Thyroid gland (tissue), 4 donors: ENCODE results near the gene KLF2. TPM values are rescaled to one million over a fixed set of nuclear protein-coding genes. Genes with fewer than 3 reads are reported as not detected.
"Not testable (repeated sequence)": the region's sequence is repeated elsewhere in the genome, so short reads cannot be mapped to it uniquely, and the experiment has no call there.

Experiments used
- DNase-seq, 2 donors: peaks; one replicate each; pipeline ENCODE4 v3.0.0-alpha.2; 2019
- H3K27ac ChIP-seq, 3 donors: fragments of 200-600 bp; sonication (generic); 1 replicate in 2 of 3; 2 replicates in 1 of 3; pipeline ENCODE4 v1.5.1; 2016 to 2019; ENCODE audit warnings: mild to moderate bottlenecking in 1 of 3, moderate library complexity in 1 of 3
- H3K27me3 ChIP-seq: fragments of 200-600 bp; sonication (generic); one replicate; pipeline ENCODE4 v1.5.1; 2019
- H3K36me3 ChIP-seq, 2 donors: fragments of 200-600 bp; sonication (generic); one replicate each; pipeline ENCODE4 v1.5.1; 2016 to 2019
- H3K4me1 ChIP-seq, 2 donors: fragments of 200-600 bp; sonication (generic); one replicate each; pipeline ENCODE4 v1.5.1; 2017 to 2019
- H3K4me3 ChIP-seq, 3 donors: fragments of 200-600 bp; sonication (generic); replicated peaks in 1 of 3; 1 replicate in 2 of 3; 2 replicates in 1 of 3; pipeline ENCODE4 v1.5.1; 2016; ENCODE audit warnings: mild to moderate bottlenecking in 1 of 3
- H3K9me3 ChIP-seq: fragments of 200-600 bp; sonication (generic); one replicate; pipeline ENCODE4 v1.5.1; 2017
- CTCF ChIP-seq, 6 experiments: fragments of 200-600 bp in 3 of 6; fragments of 450-650 bp in 3 of 6; sonication (generic) in 3 of 6; IDR thresholded peaks; one replicate each; pipeline ENCODE4 v1.5.1; 2016 to 2019; ENCODE audit warnings: antibody characterized with exemption in 6 of 6, mild to moderate bottlenecking in 2 of 6, inconsistent platforms in 1 of 6, moderate library complexity in 1 of 6
- POLR2A ChIP-seq, 2 donors: fragments of 450-650 bp; IDR thresholded peaks; one replicate each; pipeline ENCODE4 v1.6.1; 2017; ENCODE audit warnings: antibody characterized with exemption in 2 of 2, mild to moderate bottlenecking in 2 of 2, moderate library complexity in 1 of 2
- WGBS, 2 donors: methylation state at CpG; one replicate each; pipeline ENCODE4 v1.1.5; 2017; 5-methylcytosine and 5-hydroxymethylcytosine counted together
- intact Hi-C: fragments of 100-400 bp; cut with DNase I; formaldehyde crosslinking; loops from one replicate; pipeline ENCODE4 v1.15.1; 2023
- total RNA-seq, 4 donors: library from RNA; depleted of rRNA; stranded (reverse); fragments of >200 nt; gene quantifications; one replicate each; pipeline ENCODE4 v1.2.3, GENCODE V29; 2016

Gene KLF2
- total RNA-seq, 4 donors from 2014 or later, result 9.1 to 15.9 (median 14.0) TPM

DNA sequence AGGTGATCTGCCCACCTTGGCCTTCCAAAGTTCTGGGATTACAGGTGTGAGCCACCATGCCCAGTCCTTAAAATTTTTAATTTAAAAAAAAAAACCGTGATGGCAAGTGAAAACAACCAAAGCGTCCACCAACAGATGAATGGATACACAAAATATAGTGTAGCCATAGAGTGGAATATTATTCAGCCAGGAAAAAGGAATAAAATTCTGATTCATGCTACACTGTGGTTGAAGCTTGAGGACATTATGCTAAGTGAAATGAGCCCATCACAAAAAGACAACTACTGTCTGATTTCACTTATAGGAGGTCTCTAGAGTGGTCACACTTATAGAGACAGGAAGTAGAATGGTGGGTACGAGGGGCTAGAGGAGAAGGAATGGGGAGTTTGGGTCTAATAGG is 26.3 kb upstream of the KLF2 start:
- Histone ChIP-seq H3K4me1 (peaks cover 6 to 10% of the 10 kb centered on the region in 2 donors), H3K27me3 (no peaks in the 10 kb centered on the region), H3K9me3 (no peaks in the 10 kb centered on the region), H3K27ac (no peak overlapping the region), H3K36me3 (no peaks in the 10 kb centered on the region), H3K4me3 (no peak overlapping the region)
- no peak for DNase-seq
- intact Hi-C loops, result no loop called here
- 76 to 86% methylated on average over 3 of the region's 3 CpGs for WGBS, 2 donors
- no peak for TF ChIP-seq CTCF (IDR thresholded peaks at IDR 0.05)
- no peak for TF ChIP-seq POLR2A (IDR thresholded peaks at IDR 0.05)

DNA sequence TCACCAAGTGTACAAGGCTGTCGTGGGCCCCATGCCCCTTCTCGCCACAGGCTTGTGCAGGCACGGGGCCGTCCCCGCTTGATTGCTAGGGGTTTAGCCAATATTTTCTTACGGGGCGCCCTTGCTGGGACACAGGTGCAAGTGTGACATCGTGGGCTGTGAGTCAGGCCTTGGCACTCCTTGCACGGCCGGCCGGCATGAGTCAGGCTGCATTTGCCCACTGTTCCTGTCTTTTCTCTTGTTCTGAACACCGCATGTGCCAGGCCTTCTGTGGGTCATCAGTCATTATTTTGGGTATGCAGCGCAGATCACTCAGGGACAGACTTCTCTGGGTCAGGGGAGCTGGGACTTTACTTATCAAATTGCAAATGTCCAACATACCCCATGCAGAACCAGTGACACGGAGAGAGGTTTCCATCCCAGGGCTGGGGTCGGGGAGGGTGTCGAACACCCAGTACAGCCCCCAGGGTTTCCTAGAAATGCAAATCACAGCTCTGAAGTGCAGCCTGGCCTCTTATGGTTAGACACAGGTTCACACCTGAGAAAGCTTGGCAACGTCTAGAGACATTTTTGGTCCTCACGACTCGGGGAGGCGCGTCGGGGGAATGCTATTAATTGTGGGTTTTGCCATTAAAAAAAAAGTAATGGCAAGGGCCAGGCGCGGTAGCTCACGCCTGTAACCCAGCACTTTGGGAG is 22.5 kb upstream of the KLF2 start:
- TF ChIP-seq POLR2A (IDR thresholded peaks at IDR 0.05), result no peak
- TF ChIP-seq CTCF (IDR thresholded peaks at IDR 0.05), result no peak
- intact Hi-C loops, result no loop called here
- Histone ChIP-seq H3K4me1 (no peaks in the 10 kb centered on the region), H3K4me3 (no peak overlapping the region), H3K27ac (no peak overlapping the region), H3K27me3 (no peaks in the 10 kb centered on the region), H3K36me3 (no peaks in the 10 kb centered on the region), H3K9me3 (no peaks in the 10 kb centered on the region)
- WGBS, 2 donors, result 81 to 82% methylated on average over 22 to 25 of the region's 25 CpGs
- no peak for DNase-seq

DNA sequence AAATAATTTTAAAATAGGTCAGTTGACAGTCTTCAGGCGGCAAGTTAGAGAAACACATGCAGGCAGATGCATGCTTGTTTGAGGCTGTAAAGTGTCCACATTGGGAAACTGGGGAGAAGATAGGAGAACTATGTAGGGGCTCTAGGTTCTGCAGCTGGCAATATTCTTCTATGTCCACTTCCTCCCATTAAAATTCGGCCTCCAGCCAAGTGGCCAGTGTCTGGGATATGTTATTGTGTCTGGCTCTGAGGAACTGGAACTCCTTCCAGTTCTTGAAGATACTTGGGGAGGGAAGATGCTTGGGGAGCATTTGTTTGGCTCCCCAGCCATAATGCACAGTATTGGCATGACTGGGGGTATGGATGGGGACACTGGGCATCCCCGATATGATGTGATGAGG is 20.9 kb upstream of the KLF2 start:
- Histone ChIP-seq H3K27ac (no peak overlapping the region), H3K9me3 (no peaks in the 10 kb centered on the region), H3K27me3 (no peaks in the 10 kb centered on the region), H3K4me3 (no peak overlapping the region), H3K4me1 (no peaks in the 10 kb centered on the region), H3K36me3 (no peaks in the 10 kb centered on the region)
- TF ChIP-seq CTCF (IDR thresholded peaks at IDR 0.05) (no peak), POLR2A (IDR thresholded peaks at IDR 0.05) (no peak)
- no peak for DNase-seq
- WGBS, 2 donors, result 67 to 83% methylated on average over 3 of the region's 3 CpGs
- intact Hi-C loops, result no loop called here

GRCh38 chr19:16304511-16304910 is 20.1 kb upstream of the KLF2 start:
- 66 to 70% methylated on average over 2 of the region's 2 CpGs for WGBS, 2 donors
- H3K27ac ChIP-seq, result not testable (repeated sequence)

GRCh38 chr19:16305060-16305459 is 19.6 kb upstream of the KLF2 start:
- intact Hi-C loops, H3K9me3 ChIP-seq, H3K27ac ChIP-seq, H3K4me3 ChIP-seq, H3K27me3 ChIP-seq, H3K36me3 ChIP-seq, H3K4me1 ChIP-seq, DNase-seq: not testable (repeated sequence)
- WGBS, 2 donors, result 66 to 76% methylated on average over 6 of the region's 6 CpGs

More at GRCh38 chr19:16304511-16304910, 20.1 kb upstream of the KLF2 start:
- H3K4me1 ChIP-seq, H3K4me3 ChIP-seq, DNase-seq, H3K9me3 ChIP-seq, H3K27me3 ChIP-seq, intact Hi-C loops, H3K36me3 ChIP-seq: not testable (repeated sequence)

GRCh38 chr19:16306728-16307402 is 17.8 kb upstream of the KLF2 start:
- TF ChIP-seq POLR2A (IDR thresholded peaks at IDR 0.05) (no peak), CTCF (IDR thresholded peaks at IDR 0.05) (no peak)
- H3K4me3 ChIP-seq, result no peak overlapping the region
- no peaks in the 10 kb centered on the region for H3K27me3 ChIP-seq
- no peak for DNase-seq
- no peaks in the 10 kb centered on the region for H3K36me3 ChIP-seq
- 70 to 78% methylated on average over 19 to 21 of the region's 21 CpGs for WGBS, 2 donors
- no peaks in the 10 kb centered on the region for H3K9me3 ChIP-seq
- H3K4me1 ChIP-seq, result no peaks in the 10 kb centered on the region
- intact Hi-C loops, result no loop called here
- H3K27ac ChIP-seq, result no peak overlapping the region
